SK-N-MC (cell line): Measurements from ENCODE around the gene KCNJ14.

ENCODE experiments used
- EZH2 ChIP-seq: fragments of 200-600 bp; sonication (generic); IDR thresholded peaks from one replicate; pipeline ENCODE4 v1.6.1; 2017; ENCODE audit warnings: antibody characterized with exemption
- POLR2AphosphoS5 ChIP-seq: IDR thresholded peaks from 2 replicates; pipeline ENCODE4 v1.6.1; 2012; ENCODE audit warnings: mild to moderate bottlenecking, low read depth, low read length, borderline replicate concordance

- TF ChIP-seq EZH2 (no peak), POLR2AphosphoS5 (no peak)
These were observed 40.0 kb downstream of the KCNJ14 start for GRCh38 chr19:48495396-48495795.
